ENCODE measurements around the gene SPAG16. TPM values are rescaled to one million over a fixed set of nuclear protein-coding genes. Genes with fewer than 3 reads are reported as not detected.

The SPAG16 gene
- total RNA-seq, 4 donors from 2014 or later, result 14.1 to 43.1 (median 30.2) TPM

GRCh38 chr2:214361116-214361515 lies 1076.9 kb downstream of the SPAG16 start:
- no peak for DNase-seq
- intact Hi-C loops (cut with DNase I), result no loop called here
- Histone ChIP-seq H3K27ac (no peak overlapping the region), H3K4me1 (no peaks in the 10 kb centered on the region), H3K9me3 (no peaks in the 10 kb centered on the region), H3K4me3 (no peak overlapping the region), H3K36me3 (no peaks in the 10 kb centered on the region), H3K27me3 (no peaks in the 10 kb centered on the region)
- TF ChIP-seq CTCF (IDR thresholded peaks at IDR 0.05) (no peak), POLR2A (IDR thresholded peaks at IDR 0.05) (no peak)
- 84 to 86% methylated on average over 4 of the region's 4 CpGs for WGBS, 2 donors

GRCh38 chr2:214365549-214365948 lies 1081.3 kb downstream of the SPAG16 start:
- Histone ChIP-seq H3K4me3 (no peak overlapping the region), H3K4me1 (no peaks in the 10 kb centered on the region), H3K36me3 (no peaks in the 10 kb centered on the region), H3K27ac (no peak overlapping the region), H3K9me3 (no peaks in the 10 kb centered on the region), H3K27me3 (no peaks in the 10 kb centered on the region)
- DNase-seq, result no peak
- TF ChIP-seq CTCF (IDR thresholded peaks at IDR 0.05), result no peak
- no peak for TF ChIP-seq POLR2A (IDR thresholded peaks at IDR 0.05)
- intact Hi-C loops (cut with DNase I), result no loop called here
- 84 to 100% methylated on average over 1 of the region's 1 CpG for WGBS, 2 donors

GRCh38 chr2:214367171-214367570 lies 1082.9 kb downstream of the SPAG16 start:
- intact Hi-C loops (cut with DNase I), result no loop called here
- no peak for DNase-seq
- TF ChIP-seq POLR2A (IDR thresholded peaks at IDR 0.05) (no peak), CTCF (IDR thresholded peaks at IDR 0.05) (no peak)
- Histone ChIP-seq H3K27ac (no peak overlapping the region), H3K27me3 (no peaks in the 10 kb centered on the region), H3K9me3 (no peaks in the 10 kb centered on the region), H3K36me3 (no peaks in the 10 kb centered on the region), H3K4me1 (no peaks in the 10 kb centered on the region), H3K4me3 (no peak overlapping the region)
- WGBS, 2 donors, result 43 to 53% methylated on average over 3 of the region's 3 CpGs

GRCh38 chr2:214376618-214377285 lies 1092.5 kb downstream of the SPAG16 start:
- DNase-seq, result no peak
- WGBS, 2 donors, result 83 to 87% methylated on average over 7 of the region's 7 CpGs
- Histone ChIP-seq H3K4me3 (no peak overlapping the region), H3K27me3 (no peaks in the 10 kb centered on the region), H3K36me3 (no peaks in the 10 kb centered on the region), H3K4me1 (peaks cover 0 to 11% (median 0%) of the 10 kb centered on the region in 3 donors), H3K27ac (no peak overlapping the region), H3K9me3 (no peaks in the 10 kb centered on the region)
- intact Hi-C loops (cut with DNase I), result no loop called here
- no peak for TF ChIP-seq POLR2A (IDR thresholded peaks at IDR 0.05)
- no peak for TF ChIP-seq CTCF (IDR thresholded peaks at IDR 0.05)

- peaks cover 0 to 11% (median 0%) of the 10 kb centered on the region in 3 donors for H3K4me1 ChIP-seq
- H3K4me3 ChIP-seq, result no peak overlapping the region
- H3K27ac ChIP-seq, result no peak overlapping the region
- no peaks in the 10 kb centered on the region for H3K36me3 ChIP-seq
- TF ChIP-seq CTCF (IDR thresholded peaks at IDR 0.05) (no peak), POLR2A (IDR thresholded peaks at IDR 0.05) (no peak)
- H3K9me3 ChIP-seq, result no peaks in the 10 kb centered on the region
- intact Hi-C loops (cut with DNase I), result no loop called here
- H3K27me3 ChIP-seq, result no peaks in the 10 kb centered on the region
- 87 to 88% methylated on average over 5 of the region's 5 CpGs for WGBS, 2 donors
- no peak for DNase-seq
Measured at GRCh38 chr2:214377286-214377624, 1093.0 kb downstream of the SPAG16 start.
